HG02610 (cell line): Measurements from ENCODE around the gene KLHL42.
"Not testable (repeated sequence)": the region's sequence is repeated elsewhere in the genome, so short reads cannot be mapped to it uniquely, and the experiment has no call there.

ENCODE experiments used
- ATAC-seq: cut with Tn5 transposase; IDR thresholded peaks from one replicate; pipeline ENCODE4 v1.9.1; 2021; ENCODE audit warnings: mild to moderate bottlenecking, moderate library complexity; ENCODE audit not compliant: unreplicated experiment

The KLHL42 gene

GRCh38 chr12:27814411-27814810 lies 34.4 kb downstream of the KLHL42 start:
- ATAC-seq, result no peak

- no peak for ATAC-seq
Observed at GRCh38 chr12:27814851-27815591, 35.0 kb downstream of the KLHL42 start.

GRCh38 chr12:27817766-27818165 lies 37.7 kb downstream of the KLHL42 start:
- ATAC-seq, result no peak

GRCh38 chr12:27818401-27818918 lies 38.4 kb downstream of the KLHL42 start:
- no peak for ATAC-seq

GRCh38 chr12:27820564-27820963 lies 40.5 kb downstream of the KLHL42 start:
- ATAC-seq, result no peak

- ATAC-seq, result peak; percentile 24
Observed at GRCh38 chr12:27821259-27821973, 41.4 kb downstream of the KLHL42 start.

- ATAC-seq, result peak; percentile 88
Observed at GRCh38 chr12:27822076-27822712, 42.2 kb downstream of the KLHL42 start.

- ATAC-seq, result no peak
Observed at GRCh38 chr12:27823038-27823437, 43.0 kb downstream of the KLHL42 start.

GRCh38 chr12:27824126-27824842 lies 44.3 kb downstream of the KLHL42 start:
- peak; percentile 61 for ATAC-seq

- no peak for ATAC-seq
Observed at GRCh38 chr12:27826076-27826475, 46.0 kb downstream of the KLHL42 start.

- no peak for ATAC-seq
Observed at GRCh38 chr12:27828196-27828595, 48.2 kb downstream of the KLHL42 start.

GRCh38 chr12:27838543-27839185 lies 58.6 kb downstream of the KLHL42 start:
- no peak for ATAC-seq

GRCh38 chr12:27840229-27840999 lies 60.4 kb downstream of the KLHL42 start:
- ATAC-seq, result no peak

GRCh38 chr12:27841392-27841882 lies 61.4 kb downstream of the KLHL42 start:
- ATAC-seq, result no peak

- no peak for ATAC-seq
Observed at GRCh38 chr12:27843714-27844245, 63.7 kb downstream of the KLHL42 start.

GRCh38 chr12:27844366-27845090 lies 64.5 kb downstream of the KLHL42 start:
- no peak for ATAC-seq

GRCh38 chr12:27845187-27845586 lies 65.2 kb downstream of the KLHL42 start:
- ATAC-seq, result no peak

- ATAC-seq, result not testable (repeated sequence)
Observed at GRCh38 chr12:27845706-27846105, 65.7 kb downstream of the KLHL42 start.

- not testable (repeated sequence) for ATAC-seq
Observed at GRCh38 chr12:27847293-27847692, 67.3 kb downstream of the KLHL42 start.
